GM12891 (cell line): ENCODE measurements around the gene SERF2.

Source experiments
- PAX5 ChIP-seq: IDR thresholded peaks from 2 replicates; pipeline ENCODE4 v1.6.1; 2011; ENCODE audit warnings: low read length, moderate library complexity, mild to moderate bottlenecking; ENCODE audit not compliant: insufficient read depth, severe bottlenecking
- POLR2A ChIP-seq: IDR thresholded peaks from 2 replicates; pipeline ENCODE4 v1.6.1; 2011; ENCODE audit warnings: low read depth, low read length, control low read depth
- POLR2AphosphoS5 ChIP-seq: IDR thresholded peaks from 2 replicates; pipeline ENCODE4 v1.6.1; 2011; ENCODE audit warnings: low read depth, low read length, control low read depth
- POU2F2 ChIP-seq: IDR thresholded peaks from 2 replicates; pipeline ENCODE4 v1.6.1; 2011; ENCODE audit warnings: low read depth, mild to moderate bottlenecking, control low read depth, low read length, moderate library complexity
- SPI1 ChIP-seq: IDR thresholded peaks from 2 replicates; pipeline ENCODE4 v1.6.1; 2011; ENCODE audit warnings: low read depth, low read length, control low read depth
- TAF1 ChIP-seq: IDR thresholded peaks from 2 replicates; pipeline ENCODE4 v1.6.1; 2011; ENCODE audit warnings: low read depth, low read length, control low read depth

GRCh38 chr15:43789409-43789808 is 2.7 kb upstream of the SERF2 start:
- TF ChIP-seq POLR2A (no peak), POLR2AphosphoS5 (no peak), PAX5 (no peak), TAF1 (no peak), POU2F2 (no peak), SPI1 (no peak)
